Thoracic aorta (tissue), 2 donors: ENCODE data around the gene PNMT. TPM values are rescaled to one million over a fixed set of nuclear protein-coding genes. Genes with fewer than 3 reads are reported as not detected.

Source experiments
- ATAC-seq: fragments of 150-250 bp; one replicate; pipeline ENCODE4 v1.8.0; 2017; ENCODE audit warnings: low read depth; ENCODE audit not compliant: insufficient number of reproducible peaks, low FRiP score
- DNase-seq: peaks from one replicate; pipeline ENCODE4 v3.0.0-alpha.2; 2020; ENCODE audit warnings: low spot score
- H3K27ac ChIP-seq, 2 donors: fragments of 200-600 bp; sonication (generic); 1 replicate in 1 of 2; 2 replicates in 1 of 2; pipeline ENCODE4 v1.5.1; 2016; ENCODE audit warnings: mild to moderate bottlenecking in 2 of 2, moderate library complexity in 2 of 2
- H3K27me3 ChIP-seq: fragments of 200-600 bp; sonication (generic); replicated peaks from 2 replicates; pipeline ENCODE4 v1.6.0; 2016; ENCODE audit warnings: mild to moderate bottlenecking; ENCODE audit not compliant: insufficient read depth
- H3K36me3 ChIP-seq: fragments of 200-600 bp; sonication (generic); one replicate; pipeline ENCODE4 v1.5.1; 2016
- H3K4me1 ChIP-seq, 2 donors: fragments of 200-600 bp; sonication (generic); 1 replicate in 1 of 2; 2 replicates in 1 of 2; pipeline versions ENCODE4 v1.5.1 to v1.6.0; 2016; ENCODE audit warnings: low read depth in 2 of 2, mild to moderate bottlenecking in 1 of 2; ENCODE audit not compliant: control insufficient read depth in 1 of 2
- H3K4me3 ChIP-seq: fragments of 200-600 bp; sonication (generic); 2 replicates; pipeline ENCODE4 v1.5.1; 2016; ENCODE audit warnings: mild to moderate bottlenecking
- H3K9me3 ChIP-seq: fragments of 200-600 bp; sonication (generic); 2 replicates; pipeline ENCODE4 v1.5.1; 2016
- CTCF ChIP-seq: fragments of 200-600 bp; sonication (generic); IDR thresholded peaks from one replicate; pipeline ENCODE4 v1.5.1; 2019; ENCODE audit warnings: antibody characterized with exemption
- total RNA-seq, 2 donors: library from RNA; depleted of rRNA; stranded (reverse); fragments of >200 nt; gene quantifications; one replicate each; pipeline versions ENCODE4 v1.1.0 to v1.2.3, GENCODE V29; 2016

PNMT gene
- total RNA-seq, 2 donors from 2014 or later = 3.1 to 22.9 TPM

GRCh38 chr17:39659279-39660010 lies 8.8 kb upstream of the PNMT start:
- no peak for TF ChIP-seq CTCF
- peaks cover 22% of the 10 kb centered on the region for H3K36me3 ChIP-seq
- no peaks in the 10 kb centered on the region for H3K27me3 ChIP-seq
- H3K9me3 ChIP-seq = no peaks in the 10 kb centered on the region
- DNase-seq = no peak
- no peak for ATAC-seq
- no peak overlapping the region for H3K27ac ChIP-seq
- H3K4me1 ChIP-seq = peaks cover 0 to 21% of the 10 kb centered on the region in 2 donors
- no peak overlapping the region for H3K4me3 ChIP-seq

- no peak for TF ChIP-seq CTCF
- H3K4me1 ChIP-seq = peaks cover 0 to 27% of the 10 kb centered on the region in 2 donors
- H3K4me3 ChIP-seq = no peak overlapping the region
- peaks cover 22% of the 10 kb centered on the region for H3K36me3 ChIP-seq
- ATAC-seq (no peak), DNase-seq (no peak)
- H3K27me3 ChIP-seq = no peaks in the 10 kb centered on the region
- H3K9me3 ChIP-seq = no peaks in the 10 kb centered on the region
- no peak overlapping the region for H3K27ac ChIP-seq
These were observed 8.3 kb upstream of the PNMT start for GRCh38 chr17:39660011-39660360.

GRCh38 chr17:39660397-39661385 lies 7.6 kb upstream of the PNMT start:
- Histone ChIP-seq H3K27ac (no peak overlapping the region), H3K4me3 (no peak overlapping the region), H3K36me3 (peaks cover 22% of the 10 kb centered on the region), H3K27me3 (no peaks in the 10 kb centered on the region), H3K9me3 (no peaks in the 10 kb centered on the region), H3K4me1 (peaks cover 5 to 34% of the 10 kb centered on the region in 2 donors)
- ATAC-seq (no peak), DNase-seq (no peak)
- no peak for TF ChIP-seq CTCF

- no peaks in the 10 kb centered on the region for H3K27me3 ChIP-seq
- no peak overlapping the region for H3K27ac ChIP-seq
- H3K4me3 ChIP-seq = no peak overlapping the region
- TF ChIP-seq CTCF = no peak
- H3K9me3 ChIP-seq = no peaks in the 10 kb centered on the region
- H3K36me3 ChIP-seq = peaks cover 22% of the 10 kb centered on the region
- H3K4me1 ChIP-seq = peaks cover 8 to 46% of the 10 kb centered on the region in 2 donors
- no peak for DNase-seq
- ATAC-seq = no peak
These were observed 6.3 kb upstream of the PNMT start for GRCh38 chr17:39661744-39662541.
